ENCODE data around the gene FAM193A.
"Not testable (repeated sequence)": the region's sequence is repeated elsewhere in the genome, so short reads cannot be mapped to it uniquely, and the experiment has no call there.

Gene FAM193A

DNA sequence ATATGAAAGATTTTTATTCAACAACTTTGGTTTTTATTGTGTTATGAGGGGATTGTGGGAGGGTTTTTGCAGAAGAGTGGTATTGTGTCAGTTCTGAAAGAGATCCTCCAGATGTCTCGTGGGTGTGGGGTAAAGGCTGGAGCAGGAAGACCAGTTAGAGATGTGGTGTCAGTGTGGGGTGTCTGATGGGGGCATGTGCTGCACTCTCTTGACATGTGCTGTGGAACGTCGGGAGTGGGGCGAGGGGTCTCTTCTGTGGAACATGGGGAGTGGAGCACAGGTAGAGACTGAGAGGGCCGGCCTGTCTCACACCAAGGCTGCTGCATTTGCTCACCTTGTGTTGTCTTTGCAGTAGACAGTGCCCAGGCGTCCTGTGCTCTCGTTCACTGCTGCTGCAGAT is 37.6 kb downstream of the FAM193A start:
- DNase-seq (ENCODE audit: low read depth), result no peak

DNA sequence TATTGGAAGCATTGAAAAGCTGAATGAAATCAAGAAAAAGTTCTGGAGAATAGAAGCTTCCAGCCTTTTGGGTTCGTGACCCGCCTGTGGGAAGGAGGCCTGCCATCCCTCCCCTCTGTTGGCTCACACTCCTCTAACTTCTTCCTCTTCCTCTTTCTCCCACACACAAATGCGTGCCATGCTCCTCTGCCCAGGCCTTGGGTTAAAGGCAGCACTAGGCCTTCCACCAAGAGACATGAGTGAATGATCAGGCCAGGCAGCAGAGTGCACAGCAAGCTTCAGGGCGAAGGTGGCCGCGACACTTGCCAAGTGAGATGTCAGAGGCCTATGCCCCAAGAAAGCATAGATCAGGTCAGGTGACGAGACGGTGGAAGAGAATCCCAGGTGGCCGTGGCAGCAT is 38.4 kb downstream of the FAM193A start:
- DNase-seq (ENCODE audit: low read depth), result no peak

DNA sequence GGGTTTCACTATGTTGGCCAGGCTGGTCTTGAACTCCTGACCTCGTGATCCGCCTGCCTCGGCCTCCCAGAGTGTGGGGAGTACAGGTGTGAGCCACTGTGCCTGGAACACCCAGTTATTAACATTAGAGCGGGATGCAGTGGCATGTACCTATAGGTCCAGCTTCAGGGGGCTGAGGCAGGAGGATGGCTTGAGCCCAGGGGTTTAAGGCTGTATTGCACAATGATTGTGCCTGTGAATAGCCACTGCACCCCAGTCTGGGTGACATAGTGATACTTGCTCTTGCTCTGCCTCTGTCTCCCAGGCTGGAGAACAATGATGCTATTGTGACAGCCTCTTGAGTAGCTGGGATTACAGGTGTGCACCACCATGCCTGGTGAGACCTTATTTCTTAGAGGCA is 39.8 kb downstream of the FAM193A start:
- no peak for DNase-seq (ENCODE audit: low read depth)

DNA sequence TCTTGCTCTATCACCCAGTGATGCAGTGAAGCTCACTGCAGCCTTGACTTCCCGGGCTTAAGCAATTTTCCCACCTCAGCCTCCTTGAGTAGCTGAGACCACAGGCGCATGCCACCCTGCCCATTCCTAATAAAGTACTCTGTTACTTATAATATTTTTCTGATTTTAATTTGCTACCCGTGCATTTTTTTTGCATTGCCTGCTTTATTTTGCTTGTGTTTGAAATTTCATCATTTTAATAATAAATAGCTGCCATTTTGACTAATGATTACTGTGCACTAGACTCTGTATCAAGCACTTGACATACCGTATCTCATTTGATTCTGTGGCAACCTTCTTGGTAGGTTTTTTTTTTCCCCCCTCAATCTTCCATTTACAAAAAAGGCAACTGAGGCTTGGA is 41.7 kb downstream of the FAM193A start:
- no peak for DNase-seq (ENCODE audit: low read depth)

DNA sequence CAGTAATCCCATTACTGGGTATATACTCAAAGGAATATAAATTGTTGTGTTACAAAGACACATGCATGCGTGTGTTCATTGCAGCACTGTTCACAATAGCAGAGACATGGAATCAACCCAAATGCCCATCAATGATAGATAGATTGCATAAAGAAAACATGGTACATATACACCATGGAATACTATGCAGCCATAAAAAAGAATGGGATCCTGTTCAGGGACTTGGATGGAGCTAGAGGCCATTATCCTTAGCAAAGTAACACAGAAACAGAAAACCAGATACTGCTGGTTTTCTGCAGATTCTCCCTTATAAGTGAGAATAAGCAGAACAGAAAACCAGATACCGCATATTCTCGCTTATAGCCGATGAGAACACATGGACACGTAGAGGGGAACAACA is 43.5 kb downstream of the FAM193A start:
- no peak for DNase-seq (ENCODE audit: low read depth)

DNA sequence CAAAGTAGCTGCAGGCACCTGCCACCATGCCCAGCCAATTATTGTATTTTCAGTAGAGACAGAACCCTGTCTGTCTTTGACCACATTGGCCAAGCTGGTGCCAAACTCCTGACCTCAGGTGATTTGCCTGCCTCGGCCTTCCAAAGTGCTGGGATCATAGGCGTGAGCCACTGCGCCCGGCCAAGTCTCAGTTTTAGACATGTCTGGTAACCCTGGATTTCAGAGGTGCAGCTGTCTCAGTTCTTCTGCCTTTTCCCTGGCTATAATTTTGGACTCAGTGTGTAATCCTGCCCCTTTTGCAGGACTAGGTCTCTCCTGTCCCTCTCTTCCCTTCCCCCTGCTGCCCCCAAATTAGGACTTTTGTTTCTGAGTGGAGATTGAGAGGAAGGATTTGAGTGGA is 46.6 kb downstream of the FAM193A start:
- DNase-seq (ENCODE audit: low read depth), result no peak

DNA sequence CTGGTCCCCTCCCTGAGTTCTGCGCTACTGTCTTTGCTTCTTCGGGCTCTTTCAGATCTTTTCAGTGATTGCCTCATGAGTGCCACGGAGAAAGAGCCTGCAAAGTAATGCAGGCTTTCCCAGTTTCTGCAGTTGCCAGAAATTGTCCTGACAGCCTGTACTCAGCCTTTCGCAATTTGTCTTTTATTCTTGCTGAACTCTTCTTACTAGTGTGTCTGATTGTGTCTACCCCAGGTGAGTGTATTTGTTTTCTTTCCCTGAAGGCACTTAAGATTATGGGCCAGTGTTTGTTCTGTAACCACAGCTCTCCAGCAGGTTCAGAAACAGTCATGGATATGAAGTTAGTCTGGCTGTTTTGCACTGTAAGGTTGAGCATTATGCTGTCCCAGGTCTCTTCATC is 47.1 kb downstream of the FAM193A start:
- no peak for DNase-seq (ENCODE audit: low read depth)

DNA sequence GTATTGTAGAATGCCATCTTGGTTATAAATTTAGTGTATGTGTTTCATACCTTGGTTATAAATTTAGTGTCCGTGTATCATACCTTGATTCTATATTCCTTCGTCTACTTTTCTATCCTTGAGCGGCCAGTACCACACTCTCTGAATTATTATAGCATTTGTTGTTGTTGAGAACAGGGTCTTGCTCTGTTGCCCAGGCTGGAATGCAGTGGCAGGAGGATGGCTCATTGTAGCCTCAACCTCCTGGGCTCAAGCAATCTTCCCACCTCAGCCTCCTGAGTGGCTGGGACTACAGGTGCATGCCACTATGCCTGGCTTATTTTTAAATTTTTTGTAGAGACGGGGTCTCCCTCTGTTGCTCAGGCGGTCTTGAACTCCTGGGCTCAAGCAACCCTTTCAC is 50.1 kb downstream of the FAM193A start:
- no peak for DNase-seq (ENCODE audit: low read depth)

DNA sequence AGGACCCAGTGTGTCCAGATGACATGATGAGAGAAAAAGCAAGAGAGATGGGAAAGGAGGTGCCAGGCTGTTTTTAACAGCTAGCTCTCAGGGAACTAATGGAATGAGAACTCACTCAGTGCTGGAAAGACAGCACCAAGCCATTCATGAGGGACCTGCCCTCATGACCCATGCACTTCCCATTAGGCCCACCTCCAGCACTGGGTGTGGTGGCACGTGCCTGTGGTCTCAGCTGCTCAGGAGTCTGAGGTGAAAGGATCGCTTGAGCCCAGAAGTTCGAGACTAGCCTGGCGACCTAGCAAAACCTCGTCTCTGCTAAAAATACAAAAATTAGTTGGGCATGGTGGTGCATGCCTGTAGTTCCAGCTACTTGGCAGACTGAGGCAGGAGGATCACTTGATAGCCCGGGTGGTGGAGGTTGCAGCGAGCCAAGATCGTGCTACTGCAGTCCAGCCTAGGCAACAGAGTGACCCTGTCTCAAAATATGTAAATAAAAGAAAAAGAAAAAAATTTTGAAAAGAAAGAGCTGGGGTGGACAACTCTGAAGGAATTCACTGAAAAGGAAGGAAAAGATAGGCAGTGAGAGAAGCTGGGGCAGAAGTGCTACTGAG is 50.9 kb downstream of the FAM193A start:
- no peak for DNase-seq (ENCODE audit: low read depth)

DNA sequence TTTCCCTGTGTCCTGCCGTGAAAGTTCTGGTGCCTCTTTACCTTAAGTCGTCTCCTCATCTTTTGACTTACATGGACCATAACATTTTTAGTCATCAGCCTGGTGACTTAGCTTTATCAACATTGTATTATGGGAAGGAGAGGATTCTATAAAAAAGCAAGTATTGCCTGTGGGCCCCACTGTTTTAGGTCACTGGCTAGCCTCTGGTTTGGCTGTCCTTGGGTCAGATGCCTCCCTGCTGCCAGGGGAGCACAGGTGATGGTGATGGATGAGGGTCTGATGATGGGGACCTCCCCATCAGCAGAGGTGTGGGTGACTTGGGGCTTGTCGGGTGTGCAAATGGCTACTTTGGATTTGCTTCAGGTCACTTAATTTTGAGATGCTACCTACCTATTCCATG is 51.8 kb downstream of the FAM193A start:
- no peak for DNase-seq (ENCODE audit: low read depth)

DNA sequence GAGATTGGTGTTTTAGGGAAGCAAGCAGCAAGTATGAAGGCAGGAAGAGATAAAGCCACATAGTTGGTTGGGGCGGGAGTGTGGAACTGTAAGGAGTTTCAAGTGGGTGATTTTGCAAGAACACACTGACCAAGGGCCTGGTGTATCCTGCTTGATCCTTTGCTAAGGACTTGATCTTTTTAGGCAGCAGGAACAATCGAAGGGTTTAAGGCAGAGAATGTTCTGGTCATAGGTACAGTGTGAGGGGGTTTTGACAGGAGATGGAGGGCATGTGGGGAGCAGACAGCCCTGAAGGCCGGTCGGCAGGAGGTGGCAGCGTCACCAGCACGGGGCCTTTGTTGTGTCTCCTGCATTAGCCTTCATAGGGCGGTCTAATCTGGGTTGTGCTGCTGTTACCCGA is 54.7 kb downstream of the FAM193A start:
- no peak for DNase-seq (ENCODE audit: low read depth)

DNA sequence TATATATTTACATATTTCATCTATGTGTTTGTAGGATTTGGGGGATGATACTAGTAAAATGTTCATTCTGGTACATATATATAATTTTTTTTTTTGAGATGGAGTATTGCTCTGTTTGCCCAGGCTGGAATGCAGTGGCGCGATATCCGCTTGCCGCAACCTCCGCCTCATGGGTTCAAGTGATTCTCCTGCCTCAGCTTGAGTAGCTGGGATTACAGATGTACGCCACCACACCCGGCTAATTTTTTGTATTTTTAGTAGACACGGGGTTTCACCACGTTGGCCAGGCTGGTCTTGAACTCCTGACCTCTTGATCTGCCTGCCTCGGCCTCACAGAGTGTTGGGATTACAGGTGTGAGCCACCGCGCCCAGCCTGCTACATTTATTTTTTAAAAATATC is 55.6 kb downstream of the FAM193A start:
- DNase-seq (ENCODE audit: low read depth), result not testable (repeated sequence)

DNA sequence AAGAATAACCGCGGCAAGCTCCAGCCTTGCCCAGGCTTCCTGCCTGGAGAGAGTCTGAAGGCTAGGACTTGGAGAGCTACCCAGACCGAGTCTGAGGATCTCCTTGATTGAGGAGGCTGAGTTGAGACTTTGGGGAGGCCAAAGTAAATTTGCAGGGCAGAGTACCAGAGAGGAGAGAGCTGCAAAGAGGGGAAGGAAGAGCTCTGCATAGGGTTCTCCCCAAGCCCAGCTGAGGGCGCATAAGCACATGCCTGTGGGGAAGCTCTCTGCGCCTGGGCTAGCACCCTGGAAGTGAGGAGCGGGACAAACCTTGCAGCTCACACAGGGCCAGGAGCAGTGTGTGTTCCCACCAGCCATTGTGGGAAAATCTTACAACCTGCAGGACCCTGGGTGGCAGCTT is 56.1 kb downstream of the FAM193A start:
- DNase-seq (ENCODE audit: low read depth), result no peak

DNA sequence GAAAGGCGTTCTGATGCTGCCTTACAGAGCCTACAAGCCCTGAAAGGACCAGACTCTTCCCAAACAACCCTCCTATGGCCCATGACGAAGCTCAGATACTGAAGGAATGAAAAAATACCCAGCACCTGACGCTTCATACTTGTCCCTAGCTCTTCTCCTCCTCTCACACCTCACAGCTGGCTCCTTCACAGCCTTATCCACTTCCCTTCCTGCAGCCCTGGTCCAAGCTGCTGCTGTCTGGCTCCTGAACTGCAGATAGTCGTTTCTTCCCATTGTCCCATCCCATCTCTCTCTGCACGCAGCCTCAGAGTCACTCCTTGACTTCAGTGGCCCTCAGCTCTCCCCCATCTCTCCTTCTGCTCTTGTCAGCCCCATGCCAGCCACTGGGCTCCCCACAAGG is 56.6 kb downstream of the FAM193A start:
- no peak for DNase-seq (ENCODE audit: low read depth)

DNA sequence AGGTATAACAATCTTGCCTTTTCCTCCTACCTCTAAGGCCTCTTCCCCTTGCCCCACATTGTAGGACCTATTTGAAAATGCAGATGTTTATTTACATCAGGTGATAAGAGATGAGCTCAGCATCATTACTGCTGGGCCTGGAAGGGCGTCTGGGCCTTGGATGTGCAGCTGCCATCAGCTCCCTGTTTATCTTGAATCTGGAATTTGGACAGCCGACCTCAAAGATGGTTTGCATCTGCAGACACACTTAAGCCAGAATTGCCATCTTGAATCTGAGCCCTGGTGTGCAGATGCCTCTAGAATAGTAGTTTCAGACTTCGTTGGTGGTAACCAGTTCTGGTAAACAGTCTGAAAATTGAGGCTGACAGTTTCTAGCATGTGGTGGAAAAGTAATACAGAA is 59.0 kb downstream of the FAM193A start:
- no peak for DNase-seq (ENCODE audit: low read depth)

DNA sequence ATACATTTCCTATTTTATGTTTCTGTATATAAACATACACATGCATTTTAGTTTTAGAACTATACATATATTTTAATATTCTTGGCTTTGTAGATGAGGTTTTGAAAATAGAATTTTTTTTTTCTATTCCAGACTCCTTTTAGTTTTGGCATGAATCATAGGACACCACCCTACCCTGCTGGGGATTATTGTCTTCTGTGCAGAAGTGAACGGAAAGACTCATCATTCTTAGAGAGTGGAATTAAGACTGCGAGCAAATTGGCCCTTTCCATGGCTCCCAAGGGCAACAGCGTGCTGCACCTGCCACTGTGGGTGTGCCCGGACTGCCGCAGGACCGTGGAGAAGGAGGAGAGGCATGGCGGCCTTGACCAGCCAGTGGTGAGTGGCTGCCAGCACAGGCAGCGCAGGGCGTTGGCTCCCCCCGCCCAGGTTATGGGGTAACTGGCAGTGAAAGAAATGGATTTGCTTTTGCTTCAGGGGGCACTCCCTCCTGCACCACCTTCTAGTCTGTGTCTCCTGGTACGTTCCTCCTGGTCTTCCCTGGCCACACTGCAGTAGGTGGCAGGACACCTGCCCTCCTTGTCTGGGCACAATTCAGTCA is 59.6 kb downstream of the FAM193A start:
- no peak for DNase-seq (ENCODE audit: low read depth)

DNA sequence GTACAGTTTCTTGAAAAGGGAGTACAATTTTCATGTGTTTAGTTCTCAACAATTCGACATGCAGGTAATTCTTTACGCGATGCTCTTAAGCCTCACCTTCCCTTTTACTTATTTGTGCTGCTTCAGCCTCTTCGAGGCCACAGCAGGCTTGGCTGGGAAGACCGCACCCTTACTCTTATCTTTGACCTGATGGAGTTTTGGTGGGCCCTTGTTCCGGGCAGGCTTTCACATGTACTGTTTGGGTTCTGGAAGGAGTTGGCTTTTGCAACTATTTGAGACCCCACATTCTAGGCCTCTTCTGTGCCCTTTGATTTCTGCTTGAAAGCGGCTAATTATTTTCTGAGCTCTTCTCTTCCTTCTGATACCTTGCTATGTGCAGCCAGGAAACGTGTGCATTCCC is 60.2 kb downstream of the FAM193A start:
- no peak for DNase-seq (ENCODE audit: low read depth)

DNA sequence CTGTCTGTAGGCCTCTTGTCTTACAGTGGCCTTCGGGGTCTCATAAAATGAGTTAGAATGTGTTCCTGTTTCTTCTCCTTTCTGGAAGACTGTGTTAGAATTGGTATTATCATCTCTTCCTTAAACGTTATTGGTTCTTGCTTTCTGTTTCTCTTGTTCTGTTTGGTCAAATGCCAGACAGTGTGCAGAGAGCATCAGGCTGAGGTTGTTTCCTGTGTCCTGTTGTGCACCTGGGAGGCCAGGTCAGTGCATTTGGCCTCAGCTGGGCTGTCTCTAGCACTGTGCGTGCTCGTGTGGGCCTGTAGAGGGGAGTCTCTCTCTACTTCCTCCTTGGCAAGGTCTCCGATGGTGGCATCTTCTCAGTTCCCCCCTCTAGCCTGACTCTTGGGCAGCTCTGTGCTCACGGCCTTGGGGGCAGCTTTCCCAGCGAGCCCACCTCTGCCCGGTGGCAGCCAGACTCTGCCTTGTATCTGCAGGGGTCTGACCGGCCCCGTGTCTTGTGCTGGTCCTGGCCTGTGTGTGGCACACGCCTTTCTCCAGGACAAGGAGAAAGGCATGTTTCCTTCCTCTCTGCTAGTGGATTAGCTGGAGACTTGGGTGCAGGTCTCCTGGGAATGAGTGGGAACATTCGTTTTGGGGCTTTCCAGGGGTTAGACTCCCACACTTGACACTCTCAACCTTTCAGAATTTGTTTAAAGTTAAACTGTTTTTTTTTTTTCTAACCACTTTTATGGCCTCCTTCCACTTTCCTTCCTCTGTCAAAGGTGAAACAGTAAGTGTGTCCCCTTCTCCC is 62.3 kb downstream of the FAM193A start:
- no peak for DNase-seq (ENCODE audit: low read depth)

DNA sequence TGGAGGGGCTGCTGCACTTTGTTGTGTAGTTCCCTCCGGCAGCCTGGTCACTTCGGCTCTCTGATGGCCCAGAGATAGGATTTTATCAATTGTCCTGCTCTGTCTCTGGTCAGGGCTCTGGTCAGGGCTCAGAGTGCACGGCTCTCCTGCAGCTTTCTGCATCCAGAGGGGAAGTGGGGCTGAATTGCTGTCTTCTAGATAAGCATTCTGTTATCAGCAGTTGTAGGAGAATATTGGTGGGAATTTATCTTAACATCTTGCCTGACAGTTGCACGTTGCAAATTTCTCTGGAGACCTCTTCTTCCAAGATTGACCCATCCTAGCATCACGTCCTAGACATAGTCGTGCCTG is 62.8 kb downstream of the FAM193A start:
- DNase-seq (ENCODE audit: low read depth), result no peak

DNA sequence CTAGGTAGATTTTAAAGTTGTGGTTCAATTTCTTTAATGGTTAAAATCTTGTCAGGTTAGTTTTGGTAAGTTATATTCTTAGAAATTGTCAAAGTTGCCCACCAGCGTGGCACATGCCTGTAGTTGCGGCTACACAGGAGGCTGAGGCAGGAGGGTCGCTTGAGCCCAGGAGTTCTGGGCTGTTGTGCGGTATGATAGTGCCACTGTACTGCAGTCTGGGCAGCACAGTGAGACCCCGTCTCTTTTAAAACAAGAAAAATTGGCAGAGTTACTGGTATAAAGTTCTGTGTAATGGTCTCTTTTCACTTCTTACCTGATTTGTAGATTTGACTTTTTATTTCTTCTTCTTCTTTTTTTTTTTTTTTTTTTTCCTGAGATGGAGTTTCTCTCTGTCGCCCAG is 64.4 kb downstream of the FAM193A start:
- DNase-seq (ENCODE audit: low read depth), result no peak

DNA sequence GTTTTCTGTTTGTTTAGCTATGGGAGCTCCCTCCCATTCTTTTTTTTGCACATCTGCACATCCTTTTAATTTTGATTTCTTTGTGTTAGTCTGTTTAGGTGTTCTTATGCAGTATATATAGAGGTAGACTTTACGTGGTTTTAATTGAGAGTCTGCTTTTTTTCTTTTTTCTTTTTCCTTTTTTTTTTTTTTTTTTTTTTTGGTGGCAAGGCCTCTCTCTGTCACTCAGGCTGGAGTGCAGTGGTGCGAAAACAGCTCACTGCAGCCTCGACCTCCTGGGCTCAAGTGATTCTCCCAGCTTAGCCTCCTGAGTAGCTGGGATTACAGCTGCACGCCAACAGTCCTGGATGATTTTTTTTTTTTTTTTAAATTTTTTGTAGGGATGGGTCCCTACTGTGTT is 68.2 kb downstream of the FAM193A start:
- no peak for DNase-seq (ENCODE audit: low read depth)

DNA sequence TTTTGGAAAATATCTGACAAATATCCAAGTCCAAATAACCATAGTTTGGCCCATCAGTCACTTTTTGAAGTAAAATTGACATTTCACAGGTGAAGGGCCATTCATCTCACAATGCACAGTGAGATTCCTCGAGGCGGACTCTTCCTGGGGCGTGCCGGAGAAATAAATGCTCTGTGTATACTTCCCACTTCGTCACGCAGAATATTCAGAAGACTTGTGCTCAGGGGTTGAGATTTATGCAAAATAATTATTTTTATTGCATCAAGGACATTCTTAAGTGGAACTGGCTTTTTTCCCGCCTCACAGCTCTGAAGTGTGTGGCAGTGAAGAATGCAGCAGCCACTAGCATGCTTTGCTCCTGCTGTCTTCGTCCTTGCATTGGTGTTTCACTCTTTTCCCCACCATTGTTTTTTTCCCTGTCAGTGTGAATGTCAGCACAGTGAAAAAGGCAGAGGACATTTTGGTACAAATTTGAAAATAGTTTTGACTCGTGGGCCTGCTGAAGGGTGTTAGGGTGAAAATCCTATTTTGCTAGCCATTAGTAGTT is 70.6 kb downstream of the FAM193A start:
- no peak for DNase-seq (ENCODE audit: low read depth)

DNA sequence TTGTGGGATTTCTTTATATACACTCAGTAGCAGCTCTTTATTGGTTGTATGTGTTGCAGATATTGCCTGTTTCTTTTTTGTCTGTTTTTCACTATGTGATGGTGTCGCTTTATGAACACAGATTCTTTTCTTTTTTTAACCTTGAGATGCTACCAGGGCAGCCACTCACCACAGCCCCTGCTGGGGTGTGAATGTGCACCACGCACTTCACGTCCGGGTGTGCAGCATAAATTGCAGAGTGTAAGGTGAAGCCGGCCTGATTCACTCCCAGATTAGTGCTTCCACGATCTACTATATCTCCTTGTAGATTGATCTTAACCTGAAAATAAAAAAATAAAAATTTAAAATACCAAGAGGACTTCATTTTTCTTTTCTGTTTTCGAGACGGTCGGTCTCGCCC is 71.4 kb downstream of the FAM193A start:
- DNase-seq (ENCODE audit: low read depth), result no peak

DNA sequence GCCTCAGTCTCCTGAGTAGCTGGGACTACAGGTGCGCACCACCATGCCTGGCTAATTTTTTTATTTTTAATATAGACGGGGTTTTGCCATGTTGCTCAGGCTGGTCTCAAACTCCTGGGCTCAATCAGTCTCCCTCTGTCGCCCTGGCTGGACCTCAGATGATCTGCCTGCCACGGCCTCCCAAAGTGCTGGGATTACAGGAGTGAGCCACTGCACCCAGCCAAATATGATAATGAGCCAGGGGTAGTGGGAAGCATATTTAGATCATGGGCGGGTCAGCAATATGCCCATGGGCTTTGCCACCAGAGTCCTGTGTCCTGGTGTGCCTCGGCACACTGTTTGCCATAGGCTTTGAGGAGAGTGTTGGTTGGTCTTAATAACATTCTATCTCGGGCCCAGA is 71.8 kb downstream of the FAM193A start:
- no peak for DNase-seq (ENCODE audit: low read depth)

Data from stimulated activated CD4-positive, alpha-beta T cell treated with anti-CD3 and anti-CD28 coated beads, Interleukin-2, amount 100 ng/mL, for 4 hours (primary cell).